Measurements from ENCODE around the gene MPP3. TPM values are rescaled to one million over a fixed set of nuclear protein-coding genes. Genes with fewer than 3 reads are reported as not detected.

MPP3 gene
- total RNA-seq, 6 donors from 2014 or later, result 16.2 to 142 (median 38.5) TPM

DNA sequence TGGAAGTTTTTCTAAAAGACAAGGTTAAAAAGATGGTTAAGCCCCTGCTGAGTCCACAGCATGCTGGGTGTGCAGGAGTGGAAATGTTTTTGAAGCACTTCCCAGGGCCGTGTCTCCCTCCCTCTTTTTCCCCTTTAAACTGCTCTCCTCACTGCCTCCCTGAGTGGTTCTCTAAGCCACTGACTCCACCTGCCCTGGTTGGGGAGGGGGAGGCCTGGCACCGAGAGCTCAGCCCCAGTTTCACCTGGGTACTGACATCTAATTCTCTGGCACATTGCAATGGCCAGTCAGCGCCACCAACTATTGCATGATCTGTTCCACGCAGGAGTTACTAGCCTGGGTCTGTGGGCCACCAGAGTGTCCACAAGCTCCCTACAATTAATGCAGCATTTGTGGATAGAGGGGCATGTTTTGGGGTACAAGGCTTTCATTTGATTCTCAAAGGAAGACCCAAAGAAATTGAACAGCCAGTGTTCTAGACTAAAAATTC is 22.7 kb downstream of the MPP3 start:
- TF ChIP-seq, protein P1, sequence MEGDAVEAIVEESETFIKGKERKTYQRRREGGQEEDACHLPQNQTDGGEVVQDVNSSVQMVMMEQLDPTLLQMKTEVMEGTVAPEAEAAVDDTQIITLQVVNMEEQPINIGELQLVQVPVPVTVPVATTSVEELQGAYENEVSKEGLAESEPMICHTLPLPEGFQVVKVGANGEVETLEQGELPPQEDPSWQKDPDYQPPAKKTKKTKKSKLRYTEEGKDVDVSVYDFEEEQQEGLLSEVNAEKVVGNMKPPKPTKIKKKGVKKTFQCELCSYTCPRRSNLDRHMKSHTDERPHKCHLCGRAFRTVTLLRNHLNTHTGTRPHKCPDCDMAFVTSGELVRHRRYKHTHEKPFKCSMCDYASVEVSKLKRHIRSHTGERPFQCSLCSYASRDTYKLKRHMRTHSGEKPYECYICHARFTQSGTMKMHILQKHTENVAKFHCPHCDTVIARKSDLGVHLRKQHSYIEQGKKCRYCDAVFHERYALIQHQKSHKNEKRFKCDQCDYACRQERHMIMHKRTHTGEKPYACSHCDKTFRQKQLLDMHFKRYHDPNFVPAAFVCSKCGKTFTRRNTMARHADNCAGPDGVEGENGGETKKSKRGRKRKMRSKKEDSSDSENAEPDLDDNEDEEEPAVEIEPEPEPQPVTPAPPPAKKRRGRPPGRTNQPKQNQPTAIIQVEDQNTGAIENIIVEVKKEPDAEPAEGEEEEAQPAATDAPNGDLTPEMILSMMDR (IDR thresholded peaks at IDR 0.05), result no peak
- TF ChIP-seq POLR2AphosphoS5 (IDR thresholded peaks at IDR 0.05), result no peak
- no peak for TF ChIP-seq EP300 (IDR thresholded peaks at IDR 0.05)
- no peak for TF ChIP-seq POLR2A (IDR thresholded peaks at IDR 0.05)
- H3K27ac ChIP-seq, result no peak overlapping the region
- no peak overlapping the region for H3K4me3 ChIP-seq
- peaks cover 3 to 78% (median 32%) of the 10 kb centered on the region in 4 donors for H3K36me3 ChIP-seq
- DNase-seq, result no peak
- no peaks in the 10 kb centered on the region for H3K27me3 ChIP-seq
- 82 to 86% methylated on average over 4 of the region's 4 CpGs for WGBS, 2 donors
- no peak for ATAC-seq (ENCODE audit: low FRiP score in 2 of 2)
- no peaks in the 10 kb centered on the region for H3K9me3 ChIP-seq
- peaks cover 0 to 5% (median 2%) of the 10 kb centered on the region in 4 donors for H3K4me1 ChIP-seq

- DNase-seq (no peak), ATAC-seq (ENCODE audit: low FRiP score in 2 of 2) (no peak)
- Histone ChIP-seq H3K36me3 (peaks cover 3 to 78% (median 31%) of the 10 kb centered on the region in 4 donors), H3K4me3 (no peak overlapping the region), H3K9me3 (no peaks in the 10 kb centered on the region), H3K27me3 (no peaks in the 10 kb centered on the region), H3K27ac (no peak overlapping the region), H3K4me1 (no peaks in the 10 kb centered on the region)
- WGBS, 2 donors, result 92 to 94% methylated on average over 5 of the region's 5 CpGs
- TF ChIP-seq POLR2AphosphoS5 (IDR thresholded peaks at IDR 0.05) (no peak), POLR2A (IDR thresholded peaks at IDR 0.05) (no peak), EP300 (IDR thresholded peaks at IDR 0.05) (no peak)
- TF ChIP-seq, protein P1 (IDR thresholded peaks at IDR 0.05), result no peak
These were observed 23.8 kb downstream of the MPP3 start for GRCh38 chr17:43809121-43809520.

DNA sequence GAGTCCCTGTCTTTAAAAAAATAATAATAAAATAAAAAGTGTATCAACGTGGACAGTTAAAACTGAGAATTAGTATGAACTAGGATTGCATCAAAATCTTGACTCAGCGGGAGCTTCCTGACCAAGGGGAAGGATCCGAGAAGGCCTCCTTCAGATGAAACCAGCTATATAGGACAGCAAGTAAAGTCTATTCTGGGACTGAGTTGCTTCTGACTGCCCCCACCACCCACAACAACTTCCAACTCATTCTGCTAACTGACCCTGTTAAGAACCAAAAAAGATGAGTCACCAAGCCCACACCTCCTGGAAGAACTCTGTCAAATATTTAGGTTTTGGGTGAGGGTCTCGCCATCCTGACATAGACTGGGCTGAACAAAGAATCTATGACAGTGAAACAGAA is 24.9 kb downstream of the MPP3 start:
- Histone ChIP-seq H3K9me3 (no peaks in the 10 kb centered on the region), H3K27ac (no peak overlapping the region), H3K27me3 (no peaks in the 10 kb centered on the region), H3K4me3 (no peak overlapping the region), H3K4me1 (no peaks in the 10 kb centered on the region), H3K36me3 (peaks cover 3 to 78% (median 21%) of the 10 kb centered on the region in 4 donors)
- TF ChIP-seq POLR2A (IDR thresholded peaks at IDR 0.05), result no peak
- no peak for TF ChIP-seq POLR2AphosphoS5 (IDR thresholded peaks at IDR 0.05)
- no peak for TF ChIP-seq EP300 (IDR thresholded peaks at IDR 0.05)
- WGBS, 2 donors, result 85 to 86% methylated on average over 4 of the region's 4 CpGs
- ATAC-seq (ENCODE audit: low FRiP score in 2 of 2) (no peak), DNase-seq (no peak)

DNA sequence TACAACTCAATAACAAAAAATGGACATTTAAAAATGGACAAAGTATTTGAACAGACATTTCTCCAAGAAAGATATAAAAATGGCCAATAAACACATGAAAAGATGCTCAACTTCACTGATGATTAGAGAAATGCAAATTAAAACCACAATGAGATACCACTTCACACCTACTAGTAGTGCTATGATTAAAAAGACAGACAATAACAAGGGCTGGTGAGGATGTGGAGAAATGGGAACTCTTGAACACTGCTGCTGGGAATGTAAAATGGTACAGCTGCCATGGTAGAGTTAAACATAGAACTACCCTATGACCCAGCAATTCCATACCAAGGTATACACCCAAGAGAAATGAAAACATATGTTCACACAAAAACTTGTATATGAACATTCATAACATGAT is 27.8 kb downstream of the MPP3 start:
- Histone ChIP-seq H3K27me3 (no peaks in the 10 kb centered on the region), H3K4me1 (no peaks in the 10 kb centered on the region), H3K4me3 (no peak overlapping the region), H3K36me3 (peaks cover 3 to 62% (median 14%) of the 10 kb centered on the region in 4 donors), H3K27ac (no peak overlapping the region), H3K9me3 (no peaks in the 10 kb centered on the region)
- no peak for DNase-seq
- TF ChIP-seq EP300 (IDR thresholded peaks at IDR 0.05) (no peak), POLR2AphosphoS5 (IDR thresholded peaks at IDR 0.05) (no peak), POLR2A (IDR thresholded peaks at IDR 0.05) (no peak)
- TF ChIP-seq, protein P1 (IDR thresholded peaks at IDR 0.05), result no peak
- no peak for ATAC-seq (ENCODE audit: low FRiP score in 2 of 2)

DNA sequence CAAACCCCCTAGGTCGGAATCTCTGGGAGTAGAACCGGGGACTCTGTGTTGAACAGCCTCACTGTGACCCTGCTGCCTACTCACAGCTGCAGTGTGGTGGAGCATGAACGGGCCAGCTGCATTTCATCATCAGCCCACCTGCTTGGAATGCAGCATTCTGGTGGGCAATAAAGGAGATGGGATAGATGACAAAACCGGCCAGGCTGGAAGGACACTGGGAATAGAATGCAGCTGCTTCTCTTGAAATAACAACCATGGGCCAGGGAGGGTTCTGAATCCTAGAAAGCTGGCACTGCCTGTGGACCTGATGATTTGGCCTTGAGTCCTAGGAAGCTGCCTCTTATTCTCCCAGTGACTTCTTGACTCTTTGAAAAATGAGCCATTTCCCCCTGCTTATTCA is 29.2 kb downstream of the MPP3 start:
- H3K27ac ChIP-seq, result no peak overlapping the region
- ATAC-seq (ENCODE audit: low FRiP score in 2 of 2) (no peak), DNase-seq (no peak)
- no peaks in the 10 kb centered on the region for H3K27me3 ChIP-seq
- TF ChIP-seq POLR2AphosphoS5 (IDR thresholded peaks at IDR 0.05) (no peak), POLR2A (IDR thresholded peaks at IDR 0.05) (no peak), EP300 (IDR thresholded peaks at IDR 0.05) (no peak)
- TF ChIP-seq, protein P1 (IDR thresholded peaks at IDR 0.05), result no peak
- no peak overlapping the region for H3K4me3 ChIP-seq
- H3K9me3 ChIP-seq, result no peaks in the 10 kb centered on the region
- H3K4me1 ChIP-seq, result no peaks in the 10 kb centered on the region
- peaks cover 1 to 49% (median 8%) of the 10 kb centered on the region in 4 donors for H3K36me3 ChIP-seq
- WGBS, 2 donors, result 62 to 87% methylated on average over 3 to 4 of the region's 4 CpGs

Measured in upper lobe of left lung (tissue), 6 donors.